Lung (tissue), 12 donors: ENCODE data around the gene GNPAT. TPM values are rescaled to one million over a fixed set of nuclear protein-coding genes. Genes with fewer than 3 reads are reported as not detected.
"Not testable (repeated sequence)": the region's sequence is repeated elsewhere in the genome, so short reads cannot be mapped to it uniquely, and the experiment has no call there.

ENCODE experiments used
- ATAC-seq: fragments of 200-7000 bp; cut with Tn5 transposase; one replicate; pipeline ENCODE4 v1.9.1; 2020; ENCODE audit warnings: moderate number of reproducible peaks; ENCODE audit not compliant: insufficient read depth, low FRiP score
- DNase-seq, 3 donors: peaks; one replicate each; pipeline ENCODE4 v3.0.0-alpha.2; 2013 to 2017
- H3K27ac ChIP-seq, 2 donors: one replicate each; pipeline ENCODE4 v1.5.1; 2013; ENCODE audit warnings: mild to moderate bottlenecking in 2 of 2, moderate library complexity in 2 of 2, control low read depth in 1 of 2, inconsistent platforms in 1 of 2, low read depth in 1 of 2, low read length in 1 of 2
- H3K27me3 ChIP-seq, 3 donors: one replicate each; pipeline ENCODE4 v1.5.1; 2013; ENCODE audit warnings: low read length in 2 of 3; ENCODE audit not compliant: control insufficient read depth in 3 of 3, insufficient read depth in 3 of 3
- H3K36me3 ChIP-seq, 4 donors: one replicate each; pipeline ENCODE4 v1.5.1; 2013; ENCODE audit warnings: low read length in 4 of 4, mild to moderate bottlenecking in 1 of 4, moderate library complexity in 1 of 4; ENCODE audit not compliant: control insufficient read depth in 4 of 4, insufficient read depth in 4 of 4
- H3K4me1 ChIP-seq, 5 donors: one replicate each; pipeline ENCODE4 v1.5.1; 2013; ENCODE audit warnings: low read length in 5 of 5, mild to moderate bottlenecking in 2 of 5, moderate library complexity in 1 of 5; ENCODE audit not compliant: control insufficient read depth in 5 of 5, insufficient read depth in 5 of 5
- H3K4me3 ChIP-seq: one replicate; pipeline ENCODE4 v1.5.1; 2013; ENCODE audit warnings: mild to moderate bottlenecking, control low read depth, moderate library complexity
- H3K9ac ChIP-seq, 2 donors: one replicate each; pipeline ENCODE4 v1.5.1; 2013; ENCODE audit warnings: low read length in 2 of 2, control low read depth in 1 of 2; ENCODE audit not compliant: insufficient read depth in 1 of 2
- H3K9me3 ChIP-seq, 4 donors: one replicate each; pipeline ENCODE4 v1.5.1; 2013; ENCODE audit warnings: low read length in 3 of 4, mild to moderate bottlenecking in 1 of 4, moderate library complexity in 1 of 4; ENCODE audit not compliant: control insufficient read depth in 4 of 4, insufficient read depth in 3 of 4
- WGBS, 2 donors: extraction: QIAGEN DNeasy Blood & Tissue Kit; methylation state at CpG; one replicate each; pipeline ENCODE4 v1.1.7; 2013; 5-methylcytosine and 5-hydroxymethylcytosine counted together
- polyA plus RNA-seq, 2 donors: library from polyadenylated mRNA; stranded (reverse); fragments of 200-250 nt; gene quantifications; one replicate each; pipeline ENCODE4 v1.2.1, GENCODE V29; 2013
- total RNA-seq, 2 donors: library from RNA; depleted of rRNA in 1 of 2; stranded (reverse); fragments of >200 nt in 1 of 2; gene quantifications; one replicate each; pipeline ENCODE4 v1.2.1, GENCODE V29; 2014 to 2021
- TF ChIP-seq, protein P1 (sequence below): IDR thresholded peaks from 2 replicates; pipeline ENCODE4 v1.5.1; 2012; ENCODE audit warnings: mild to moderate bottlenecking; ENCODE audit errors: control extremely low read depth, extremely low read depth
- donor health status: control.
- donor health status: control.
- donor health status: Bipolar disorder and iron deficiency.
- donor health status: healthy.
- donor health status: DM: yes; HTN: yes; CAD: no.

GNPAT gene
- total and polyA plus RNA-seq, 4 donors = 24.6 to 50.5 (median 37.1) TPM

DNA sequence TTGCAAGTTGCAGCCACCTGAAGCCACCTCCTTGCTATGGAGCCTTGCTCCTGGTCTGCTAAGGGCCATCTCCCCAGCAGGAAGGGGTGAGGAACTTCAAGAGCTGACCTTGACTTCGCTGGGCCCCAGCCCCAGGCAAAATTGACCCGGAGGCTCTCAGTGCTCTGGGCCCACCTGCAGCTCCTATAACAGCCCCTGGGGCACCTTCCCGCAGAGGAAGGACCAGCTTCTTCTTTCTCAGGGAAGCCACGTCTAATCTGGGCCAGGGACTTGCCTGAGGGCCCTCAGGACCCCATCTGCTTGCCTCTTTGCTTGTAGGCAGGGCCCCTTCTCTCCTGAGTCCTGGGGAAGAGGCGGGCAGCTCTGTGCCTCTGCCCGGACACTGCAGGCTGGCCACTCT is 30.9 kb upstream of the GNPAT start:
- no peak for ATAC-seq
- Histone ChIP-seq H3K4me3 (no peak overlapping the region), H3K9ac (no peak overlapping the region), H3K36me3 (no peaks in the 10 kb centered on the region), H3K9me3 (no peaks in the 10 kb centered on the region), H3K4me1 (peaks cover 0 to 9% (median 0%) of the 10 kb centered on the region in 5 donors), H3K27ac (no peak overlapping the region), H3K27me3 (no peaks in the 10 kb centered on the region)
- TF ChIP-seq, protein P1, sequence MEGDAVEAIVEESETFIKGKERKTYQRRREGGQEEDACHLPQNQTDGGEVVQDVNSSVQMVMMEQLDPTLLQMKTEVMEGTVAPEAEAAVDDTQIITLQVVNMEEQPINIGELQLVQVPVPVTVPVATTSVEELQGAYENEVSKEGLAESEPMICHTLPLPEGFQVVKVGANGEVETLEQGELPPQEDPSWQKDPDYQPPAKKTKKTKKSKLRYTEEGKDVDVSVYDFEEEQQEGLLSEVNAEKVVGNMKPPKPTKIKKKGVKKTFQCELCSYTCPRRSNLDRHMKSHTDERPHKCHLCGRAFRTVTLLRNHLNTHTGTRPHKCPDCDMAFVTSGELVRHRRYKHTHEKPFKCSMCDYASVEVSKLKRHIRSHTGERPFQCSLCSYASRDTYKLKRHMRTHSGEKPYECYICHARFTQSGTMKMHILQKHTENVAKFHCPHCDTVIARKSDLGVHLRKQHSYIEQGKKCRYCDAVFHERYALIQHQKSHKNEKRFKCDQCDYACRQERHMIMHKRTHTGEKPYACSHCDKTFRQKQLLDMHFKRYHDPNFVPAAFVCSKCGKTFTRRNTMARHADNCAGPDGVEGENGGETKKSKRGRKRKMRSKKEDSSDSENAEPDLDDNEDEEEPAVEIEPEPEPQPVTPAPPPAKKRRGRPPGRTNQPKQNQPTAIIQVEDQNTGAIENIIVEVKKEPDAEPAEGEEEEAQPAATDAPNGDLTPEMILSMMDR = no peak
- 93 to 96% methylated on average over 6 of the region's 6 CpGs for WGBS, 2 donors
- no peak for DNase-seq

DNA sequence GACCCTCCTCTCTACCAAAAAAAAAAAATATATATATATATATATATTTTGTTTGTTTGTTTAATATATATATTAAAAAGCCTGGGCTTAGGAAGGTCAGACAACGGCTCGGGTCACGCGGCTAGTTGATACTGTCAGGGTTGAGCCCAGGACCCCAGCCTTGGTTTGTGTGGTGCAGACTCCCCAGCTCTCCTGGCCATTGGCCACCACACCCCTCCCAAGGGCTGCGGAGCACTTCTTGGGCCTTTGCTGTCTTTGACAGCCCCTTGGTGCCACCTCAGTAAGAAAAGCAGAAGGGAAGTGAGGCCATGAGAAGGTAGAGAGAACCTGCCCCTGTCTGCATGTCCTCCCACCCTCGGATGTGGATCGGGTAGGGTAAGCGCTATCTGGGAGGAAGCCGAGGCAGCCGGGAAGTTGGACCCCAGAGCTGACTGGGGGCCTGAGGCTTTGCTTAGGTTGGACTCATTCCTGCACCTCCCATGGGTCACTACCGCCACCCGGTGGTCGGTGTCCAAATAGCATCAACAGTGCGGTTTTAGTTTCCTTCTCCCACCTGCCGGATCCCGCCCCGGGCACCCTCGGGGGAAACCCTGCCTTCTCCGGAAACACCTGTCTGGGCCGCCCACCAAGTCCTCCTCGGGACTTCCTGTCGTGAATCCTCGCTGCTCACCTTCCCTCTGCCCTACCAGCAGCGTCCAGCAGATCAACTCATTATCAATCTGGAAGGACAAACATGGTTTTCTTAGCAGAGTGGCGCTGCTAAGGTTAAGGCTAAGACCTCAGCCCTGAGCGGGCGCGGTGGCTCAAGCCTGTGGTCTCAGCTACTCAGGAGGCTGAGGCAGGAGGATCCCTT is 29.8 kb upstream of the GNPAT start:
- peaks cover 0 to 3% (median 0%) of the 10 kb centered on the region in 3 donors for H3K27me3 ChIP-seq
- H3K9me3 ChIP-seq = no peaks in the 10 kb centered on the region
- no peak overlapping the region for H3K4me3 ChIP-seq
- 16 to 17% methylated on average over 28 of the region's 28 CpGs for WGBS, 2 donors
- no peaks in the 10 kb centered on the region for H3K36me3 ChIP-seq
- H3K4me1 ChIP-seq = peaks cover 0 to 9% (median 0%) of the 10 kb centered on the region in 5 donors
- DNase-seq = peak; percentile 85 to 86 (median 85)
- TF ChIP-seq, protein P1 = peak; percentile 91
- peak; percentile 87 for ATAC-seq
- H3K9ac ChIP-seq = no peak overlapping the region
- H3K27ac ChIP-seq = no peak overlapping the region

DNA sequence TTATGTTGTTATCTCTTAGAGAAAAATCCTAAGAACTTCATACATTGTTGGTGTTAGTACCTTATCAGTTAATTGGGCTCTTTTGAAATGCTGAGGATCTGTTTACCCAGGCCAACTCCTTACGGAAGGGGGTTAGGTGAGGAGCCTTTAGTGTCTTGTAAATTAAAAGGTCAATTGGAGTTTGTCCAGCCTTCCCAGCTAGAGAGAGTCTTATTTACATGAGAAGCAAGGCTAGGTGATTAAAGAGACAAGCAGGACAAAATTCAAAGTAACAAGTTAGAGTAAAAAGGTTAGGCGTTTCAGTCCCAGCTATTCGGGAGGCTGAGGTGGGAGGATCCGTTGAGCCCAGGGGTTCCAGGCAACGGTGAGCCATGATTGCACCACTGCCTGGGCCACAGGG is 28.7 kb upstream of the GNPAT start:
- H3K27me3 ChIP-seq, H3K9ac ChIP-seq, H3K9me3 ChIP-seq, H3K4me1 ChIP-seq, H3K36me3 ChIP-seq, H3K4me3 ChIP-seq, DNase-seq, H3K27ac ChIP-seq, ATAC-seq: not testable (repeated sequence)
- 59 to 70% methylated on average over 5 of the region's 5 CpGs for WGBS, 2 donors

DNA sequence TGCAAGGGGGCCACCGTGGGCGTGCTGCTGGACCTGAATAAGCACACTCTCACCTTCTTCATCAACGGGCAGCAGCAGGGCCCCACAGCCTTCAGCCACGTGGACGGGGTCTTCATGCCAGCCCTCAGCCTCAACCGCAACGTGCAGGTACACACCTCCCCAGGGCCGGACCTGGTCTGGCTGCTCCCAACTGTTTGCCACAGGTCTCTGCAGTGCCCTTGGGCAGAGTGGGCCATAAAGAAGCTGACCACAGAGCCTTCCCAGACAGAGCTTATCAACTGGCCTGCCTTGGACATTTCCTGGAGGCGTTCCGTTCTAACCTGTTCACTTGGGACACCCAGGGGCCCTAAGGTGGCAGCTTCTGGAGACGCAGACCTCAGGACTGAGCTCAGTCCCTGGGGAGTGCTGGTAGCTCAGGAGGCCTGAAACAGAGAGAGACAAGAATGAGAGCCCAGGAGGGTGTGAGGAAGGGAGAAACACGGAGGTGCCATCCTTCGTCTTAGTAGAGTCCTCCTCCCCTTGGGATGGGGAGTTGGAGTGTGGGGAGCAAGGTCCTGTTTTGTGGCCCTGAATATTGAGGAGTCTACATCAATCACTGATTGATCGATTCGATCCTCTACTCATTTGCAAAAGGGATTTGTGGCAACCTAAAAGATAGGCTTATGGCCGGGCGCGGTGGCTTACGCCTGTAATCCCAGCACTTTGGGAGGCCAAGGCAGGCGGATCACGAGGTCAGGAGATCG is 27.0 kb upstream of the GNPAT start:
- no peak overlapping the region for H3K9ac ChIP-seq
- peaks cover 0 to 3% (median 0%) of the 10 kb centered on the region in 3 donors for H3K27me3 ChIP-seq
- ATAC-seq = no peak
- WGBS, 2 donors = 94 to 95% methylated on average over 22 of the region's 22 CpGs
- peaks cover 0 to 2% (median 0%) of the 10 kb centered on the region in 4 donors for H3K9me3 ChIP-seq
- no peak for DNase-seq
- peaks cover 0 to 9% (median 0%) of the 10 kb centered on the region in 5 donors for H3K4me1 ChIP-seq
- no peaks in the 10 kb centered on the region for H3K36me3 ChIP-seq
- H3K27ac ChIP-seq = no peak overlapping the region
- no peak overlapping the region for H3K4me3 ChIP-seq
- TF ChIP-seq, protein P1 = no peak
